CD4-positive, alpha-beta T cell treated with Interleukin-17A for 1 hour (primary cell): ENCODE data around the gene NFIB.

Experiments
- DNase-seq: peaks from one replicate; pipeline ENCODE4 v3.0.0-alpha.2; 2020

Gene NFIB

GRCh38 chr9:14210428-14210827 is 103.5 kb downstream of the NFIB start:
- DNase-seq = no peak

GRCh38 chr9:14209399-14210345 is 104.3 kb downstream of the NFIB start:
- DNase-seq = no peak

GRCh38 chr9:14207352-14207995 is 106.5 kb downstream of the NFIB start:
- DNase-seq = no peak

- DNase-seq = no peak
These were observed 108.5 kb downstream of the NFIB start for GRCh38 chr9:14205463-14205862.

GRCh38 chr9:14203356-14204056 is 110.4 kb downstream of the NFIB start:
- no peak for DNase-seq

- no peak for DNase-seq
These were observed 115.0 kb downstream of the NFIB start for GRCh38 chr9:14198841-14199455.

- no peak for DNase-seq
These were observed 115.7 kb downstream of the NFIB start for GRCh38 chr9:14198047-14198840.

GRCh38 chr9:14197325-14197858 is 116.5 kb downstream of the NFIB start:
- no peak for DNase-seq

GRCh38 chr9:14193328-14193990 is 120.5 kb downstream of the NFIB start:
- DNase-seq = no peak

- DNase-seq = no peak
These were observed 121.4 kb downstream of the NFIB start for GRCh38 chr9:14192556-14192955.

- no peak for DNase-seq
These were observed 122.4 kb downstream of the NFIB start for GRCh38 chr9:14191512-14191911.

GRCh38 chr9:14190240-14190639 is 123.7 kb downstream of the NFIB start:
- DNase-seq = no peak

GRCh38 chr9:14189578-14189977 is 124.4 kb downstream of the NFIB start:
- DNase-seq = no peak

- DNase-seq = no peak
These were observed 124.8 kb downstream of the NFIB start for GRCh38 chr9:14189146-14189545.

GRCh38 chr9:14188538-14188937 is 125.4 kb downstream of the NFIB start:
- DNase-seq = no peak

- no peak for DNase-seq
These were observed 125.9 kb downstream of the NFIB start for GRCh38 chr9:14188011-14188410.

- DNase-seq = no peak
These were observed 127.8 kb downstream of the NFIB start for GRCh38 chr9:14186096-14186495.

GRCh38 chr9:14185016-14185415 is 128.9 kb downstream of the NFIB start:
- DNase-seq = no peak

- no peak for DNase-seq
These were observed 130.9 kb downstream of the NFIB start for GRCh38 chr9:14183001-14183400.

GRCh38 chr9:14180960-14181537 is 132.9 kb downstream of the NFIB start:
- no peak for DNase-seq
